OCI-LY1 (cell line): Measurements from ENCODE around the gene HIGD2A.
A peak's percentile ranks its signal among the peaks of the same experiment; 100 is the strongest.

Experiments
- H2AFZ ChIP-seq: fragments of 200-600 bp; sonication (generic), shearing (Covaris generic); 2 replicates; pipeline ENCODE4 v1.6.0; 2014; ENCODE audit warnings: antibody characterized with exemption, mild to moderate bottlenecking, low read length
- H3F3A ChIP-seq: fragments of 200-600 bp; sonication (generic), shearing (Covaris generic); 2 replicates; pipeline ENCODE4 v1.6.0; 2014; ENCODE audit warnings: mild to moderate bottlenecking, antibody characterized with exemption, low read length, moderate library complexity; ENCODE audit not compliant: insufficient read depth
- H3K27ac ChIP-seq: fragments of 200-600 bp; sonication (generic); 2 replicates; pipeline ENCODE4 v1.5.1; 2014; ENCODE audit warnings: low read length, mixed run types, mild to moderate bottlenecking, low read depth; ENCODE audit not compliant: poor library complexity, severe bottlenecking
- H3K27me3 ChIP-seq: fragments of 200-600 bp; sonication (generic); 2 replicates; pipeline ENCODE4 v1.6.0; 2014; ENCODE audit warnings: antibody characterized with exemption, mild to moderate bottlenecking, low read length, moderate library complexity; ENCODE audit not compliant: insufficient read depth
- H3K36me3 ChIP-seq: fragments of 200-600 bp; sonication (generic); 2 replicates; pipeline ENCODE4 v1.6.1; 2014; ENCODE audit warnings: mild to moderate bottlenecking, antibody characterized with exemption, low read length, moderate library complexity, mixed read lengths; ENCODE audit not compliant: insufficient read depth
- H3K4me1 ChIP-seq: fragments of 200-600 bp; sonication (generic); 2 replicates; pipeline ENCODE4 v1.5.1; 2014; ENCODE audit warnings: mild to moderate bottlenecking, low read length, moderate library complexity; ENCODE audit not compliant: insufficient read depth, severe bottlenecking
- H3K4me2 ChIP-seq: fragments of 200-600 bp; sonication (generic), shearing (Covaris generic); 2 replicates; pipeline ENCODE4 v1.6.1; 2014; ENCODE audit warnings: low read length
- H3K4me3 ChIP-seq: fragments of 200-600 bp; sonication (generic); 2 replicates; pipeline ENCODE4 v1.5.1; 2014; ENCODE audit warnings: low read length, low read depth, mild to moderate bottlenecking, mixed read lengths; ENCODE audit not compliant: poor library complexity, severe bottlenecking
- H3K79me2 ChIP-seq: fragments of 200-600 bp; shearing (Covaris generic); 2 replicates; pipeline ENCODE4 v1.6.1; 2016; ENCODE audit warnings: mixed run types, low read length, mixed read lengths; ENCODE audit not compliant: insufficient read depth
- H3K9ac ChIP-seq: fragments of 200-600 bp; sonication (generic), shearing (Covaris generic); 2 replicates; pipeline ENCODE4 v1.6.1; 2014; ENCODE audit warnings: mild to moderate bottlenecking, low read length, mixed read lengths
- H3K9me2 ChIP-seq: fragments of 200-600 bp; sonication (generic), shearing (Covaris generic); 2 replicates; pipeline ENCODE4 v1.6.1; 2014; ENCODE audit warnings: low read depth, mild to moderate bottlenecking, low read length, mixed read lengths
- H3K9me3 ChIP-seq: fragments of 200-600 bp; shearing (Covaris generic); 2 replicates; pipeline ENCODE4 v1.6.1; 2014; ENCODE audit warnings: low read length, mixed read lengths
- H4K20me1 ChIP-seq: fragments of 200-600 bp; sonication (generic), shearing (Covaris generic); 2 replicates; pipeline ENCODE4 v1.6.0; 2016; ENCODE audit warnings: mild to moderate bottlenecking, low read length; ENCODE audit not compliant: insufficient read depth
- EZH2 ChIP-seq: fragments of 200-600 bp; sonication (generic), shearing (Covaris generic); IDR thresholded peaks from 2 replicates; pipeline ENCODE4 v1.8.0; 2017; ENCODE audit warnings: borderline replicate concordance, mixed run types, mild to moderate bottlenecking, antibody characterized with exemption, low read length, moderate library complexity, mixed read lengths
- TF ChIP-seq, protein P1 (sequence below): fragments of 200-600 bp; sonication (generic), shearing (Covaris generic); IDR thresholded peaks from 2 replicates; pipeline ENCODE4 v1.5.1; 2017; ENCODE audit warnings: mild to moderate bottlenecking, antibody characterized with exemption, low read length, moderate library complexity, mixed read lengths

HIGD2A gene

DNA sequence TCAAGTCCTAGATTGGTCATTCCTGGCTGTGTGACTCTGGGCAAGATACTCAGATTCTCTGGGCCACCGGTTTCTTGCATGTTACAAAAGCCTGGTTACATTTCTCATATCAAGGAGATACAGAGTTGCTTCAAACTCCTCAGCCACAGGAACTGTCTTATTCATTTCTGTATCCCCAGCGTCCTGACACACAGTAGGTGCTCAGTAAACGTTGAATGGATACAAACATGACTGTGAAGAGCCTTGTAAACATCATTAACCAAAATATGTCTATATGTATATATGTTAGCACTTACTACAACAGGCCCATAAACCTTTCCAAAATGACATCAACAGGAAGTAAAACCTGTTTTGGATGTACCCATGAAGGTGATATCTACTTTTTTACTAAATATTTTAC is 26.2 kb downstream of the HIGD2A start:
- Histone ChIP-seq H3K36me3 (peaks cover 4% of the 10 kb centered on the region; the same call in 1 of the 2 replicates), H3K9ac (peak overlapping the region; percentile 93; the same call in 1 of the 2 replicates), H3K27ac (no peak overlapping the region), H3K9me2 (no peaks in the 10 kb centered on the region), H2AFZ (no peak overlapping the region), H3K4me2 (peak overlapping the region; percentile 80), H3K4me1 (peaks cover 21% of the 10 kb centered on the region), H3K79me2 (0 out of 2 replicates have a peak, but pooled peaks cover 5% of the 10 kb centered on the region), H3F3A (no peaks in the 10 kb centered on the region), H3K9me3 (no peaks in the 10 kb centered on the region), H4K20me1 (no peaks in the 10 kb centered on the region), H3K4me3 (peak overlapping the region; percentile 90), H3K27me3 (no peaks in the 10 kb centered on the region)
- TF ChIP-seq, protein P1, sequence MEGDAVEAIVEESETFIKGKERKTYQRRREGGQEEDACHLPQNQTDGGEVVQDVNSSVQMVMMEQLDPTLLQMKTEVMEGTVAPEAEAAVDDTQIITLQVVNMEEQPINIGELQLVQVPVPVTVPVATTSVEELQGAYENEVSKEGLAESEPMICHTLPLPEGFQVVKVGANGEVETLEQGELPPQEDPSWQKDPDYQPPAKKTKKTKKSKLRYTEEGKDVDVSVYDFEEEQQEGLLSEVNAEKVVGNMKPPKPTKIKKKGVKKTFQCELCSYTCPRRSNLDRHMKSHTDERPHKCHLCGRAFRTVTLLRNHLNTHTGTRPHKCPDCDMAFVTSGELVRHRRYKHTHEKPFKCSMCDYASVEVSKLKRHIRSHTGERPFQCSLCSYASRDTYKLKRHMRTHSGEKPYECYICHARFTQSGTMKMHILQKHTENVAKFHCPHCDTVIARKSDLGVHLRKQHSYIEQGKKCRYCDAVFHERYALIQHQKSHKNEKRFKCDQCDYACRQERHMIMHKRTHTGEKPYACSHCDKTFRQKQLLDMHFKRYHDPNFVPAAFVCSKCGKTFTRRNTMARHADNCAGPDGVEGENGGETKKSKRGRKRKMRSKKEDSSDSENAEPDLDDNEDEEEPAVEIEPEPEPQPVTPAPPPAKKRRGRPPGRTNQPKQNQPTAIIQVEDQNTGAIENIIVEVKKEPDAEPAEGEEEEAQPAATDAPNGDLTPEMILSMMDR = no peak
- no peak for TF ChIP-seq EZH2

DNA sequence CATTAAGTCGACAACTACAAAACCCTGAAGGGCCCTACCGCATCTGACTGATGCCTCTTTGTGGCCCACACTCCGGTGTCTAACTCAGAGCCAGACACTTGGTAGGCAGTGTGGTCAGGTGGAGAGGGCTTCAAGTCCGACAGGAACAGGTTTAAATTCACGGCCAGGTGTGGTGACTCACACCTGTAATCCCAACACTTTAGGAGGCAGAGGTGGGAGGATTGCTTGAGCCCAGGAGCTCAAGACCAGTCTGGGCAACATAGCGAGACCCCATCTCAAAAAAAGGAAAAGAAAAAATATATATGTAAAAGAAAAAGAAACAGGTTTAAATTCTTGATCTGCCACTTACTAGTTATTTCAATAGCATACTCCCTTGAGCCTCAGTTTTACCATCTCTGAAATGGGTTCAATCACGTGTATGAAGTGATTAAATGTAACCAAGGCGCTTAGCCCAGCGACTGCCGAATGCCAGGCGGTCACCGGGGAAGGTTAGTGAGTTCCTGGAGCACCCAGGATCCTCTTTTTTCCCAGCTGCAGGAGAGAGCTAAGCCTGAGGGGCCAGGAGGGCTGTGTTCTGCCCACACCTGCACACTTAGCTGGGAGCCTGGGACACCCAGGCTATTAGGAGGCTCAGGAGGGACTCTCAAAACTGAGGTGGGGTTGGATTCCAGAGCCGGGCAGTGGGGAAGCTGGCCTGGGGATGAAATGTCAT is 26.8 kb downstream of the HIGD2A start:
- Histone ChIP-seq H3K79me2 (0 out of 2 replicates have a peak, but pooled peaks cover 5% of the 10 kb centered on the region), H4K20me1 (no peaks in the 10 kb centered on the region), H3K36me3 (no peaks in the 10 kb centered on the region), H3F3A (no peaks in the 10 kb centered on the region), H3K27ac (no peak overlapping the region), H3K4me2 (peak overlapping the region; percentile 80), H3K4me1 (peaks cover 21% of the 10 kb centered on the region), H2AFZ (no peak overlapping the region), H3K9me2 (no peaks in the 10 kb centered on the region), H3K9me3 (no peaks in the 10 kb centered on the region), H3K9ac (peak overlapping the region; percentile 93), H3K4me3 (peak overlapping the region; percentile 90), H3K27me3 (no peaks in the 10 kb centered on the region; the same call in 1 of the 2 replicates)
- TF ChIP-seq, protein P1 = no peak
- no peak for TF ChIP-seq EZH2

DNA sequence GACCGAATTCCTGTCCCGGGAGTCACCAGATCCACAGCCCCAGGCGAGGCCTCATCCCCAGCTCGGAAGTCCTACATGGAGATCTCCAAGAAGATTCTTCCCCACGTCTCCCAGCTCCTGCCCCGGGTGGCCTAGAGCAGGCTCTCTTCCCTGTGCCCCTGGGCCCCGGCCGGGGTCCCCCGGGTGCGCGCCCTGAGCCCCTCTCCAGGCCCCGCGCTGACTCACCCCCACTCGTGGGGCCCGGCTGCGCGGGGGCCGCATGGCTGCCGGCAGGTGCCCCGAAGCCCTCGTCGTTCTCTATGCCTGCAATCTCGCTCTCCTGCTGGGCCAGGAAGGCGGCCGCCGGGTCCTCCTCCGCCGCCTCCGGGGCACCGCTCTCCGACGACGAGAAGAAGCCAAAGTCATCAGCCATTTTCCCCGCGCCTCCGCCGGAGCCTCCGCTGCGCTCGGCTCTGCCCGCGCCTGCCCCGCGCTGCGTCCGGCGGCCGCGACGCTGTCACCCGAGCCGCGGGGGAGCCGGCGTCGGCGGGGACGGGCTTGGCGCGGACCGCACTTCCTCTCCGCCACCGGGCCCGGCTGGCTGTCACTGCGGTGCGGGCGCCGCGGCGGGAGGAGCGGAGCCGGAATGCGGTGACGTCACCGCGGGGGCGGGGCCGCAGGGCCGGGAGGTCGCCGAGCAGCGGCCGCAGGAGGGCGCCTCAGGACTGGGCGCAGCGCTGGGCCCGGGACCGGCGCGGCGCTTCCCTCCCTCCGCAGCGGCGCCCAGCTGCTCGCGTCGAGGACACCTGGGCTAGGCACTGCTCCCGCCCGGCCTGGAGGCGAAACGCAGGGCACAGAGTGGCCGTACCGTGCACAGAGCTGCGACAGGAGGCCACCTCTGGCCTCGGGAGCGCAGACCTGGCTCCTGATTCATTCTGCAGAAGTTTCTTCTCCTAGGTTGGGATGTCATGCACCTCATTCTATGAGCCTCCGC is 27.7 kb downstream of the HIGD2A start, which contains the start of gene CLTB:
TSS of gene CLTB (minus strand) at position 588 of the 973 bp plus-strand sequence. CDS start at position 412, 176 bp downstream.
- no peaks in the 10 kb centered on the region for H4K20me1 ChIP-seq
- no peak within 1 kb of the TSS for H3K27ac ChIP-seq
- H3K36me3 ChIP-seq = no peaks in the 10 kb centered on the region
- peak within 1 kb of the TSS; percentile 93 for H3K9ac ChIP-seq
- H3F3A ChIP-seq = no peaks in the 10 kb centered on the region
- no peaks in the 10 kb centered on the region for H3K9me2 ChIP-seq
- TF ChIP-seq EZH2 = no peak
- TF ChIP-seq, protein P1 = peak; percentile 55
- peaks cover 5% of the 10 kb centered on the region; the same call in 1 of the 2 replicates for H3K27me3 ChIP-seq
- H3K4me1 ChIP-seq = peaks cover 21% of the 10 kb centered on the region
- H3K4me3 ChIP-seq = peak within 1 kb of the TSS; percentile 90
- H3K9me3 ChIP-seq = no peaks in the 10 kb centered on the region
- H3K79me2 ChIP-seq = 0 out of 2 replicates have a peak, but pooled peaks cover 5% of the 10 kb centered on the region
- no peak within 1 kb of the TSS for H2AFZ ChIP-seq
- H3K4me2 ChIP-seq = peak within 1 kb of the TSS; percentile 80
